Skeletal muscle satellite cell (primary cell): ENCODE data around the gene STYXL1.

Experiments used
- H3K27me3 ChIP-seq: 2 replicates; pipeline ENCODE4 v1.7.0; 2013; ENCODE audit warnings: low read length; ENCODE audit not compliant: control insufficient read depth, insufficient read depth
- H3K36me3 ChIP-seq: 2 replicates; pipeline ENCODE4 v1.7.0; 2013; ENCODE audit warnings: mild to moderate bottlenecking, control low read depth, low read length; ENCODE audit not compliant: insufficient read depth
- H3K4me1 ChIP-seq: 2 replicates; pipeline ENCODE4 v1.7.0; 2013; ENCODE audit warnings: low read length; ENCODE audit not compliant: control insufficient read depth, insufficient read depth
- H3K4me2 ChIP-seq: 2 replicates; pipeline ENCODE4 v1.7.0; 2013; ENCODE audit warnings: mild to moderate bottlenecking, low read length
- H3K4me3 ChIP-seq: 2 replicates; pipeline ENCODE4 v1.7.0; 2013; ENCODE audit warnings: low read length
- H3K9ac ChIP-seq: 2 replicates; pipeline ENCODE4 v1.7.0; 2013; ENCODE audit warnings: mild to moderate bottlenecking, low read depth, low read length, moderate library complexity
- H3K9me3 ChIP-seq: replicated peaks from 2 replicates; pipeline ENCODE4 v1.7.0; 2013; ENCODE audit warnings: mild to moderate bottlenecking, control low read depth, low read length

Gene STYXL1

GRCh38 chr7:75968012-75968411 lies 79.8 kb downstream of the STYXL1 start:
- Histone ChIP-seq H3K36me3 (peaks cover 4% of the 10 kb centered on the region), H3K9ac (no peak overlapping the region), H3K4me2 (no peak overlapping the region), H3K27me3 (no peaks in the 10 kb centered on the region), H3K4me1 (peaks cover 33% of the 10 kb centered on the region), H3K9me3 (no peaks in the 10 kb centered on the region), H3K4me3 (no peak overlapping the region)

GRCh38 chr7:75967487-75967997 lies 80.3 kb downstream of the STYXL1 start:
- Histone ChIP-seq H3K4me2 (no peak overlapping the region), H3K4me3 (no peak overlapping the region), H3K27me3 (no peaks in the 10 kb centered on the region), H3K36me3 (peaks cover 4% of the 10 kb centered on the region), H3K9ac (no peak overlapping the region), H3K4me1 (peaks cover 37% of the 10 kb centered on the region), H3K9me3 (no peaks in the 10 kb centered on the region)

- Histone ChIP-seq H3K4me1 (peaks cover 42% of the 10 kb centered on the region), H3K4me2 (peak overlapping the region; percentile 79), H3K36me3 (peaks cover 4% of the 10 kb centered on the region), H3K27me3 (no peaks in the 10 kb centered on the region), H3K9me3 (no peaks in the 10 kb centered on the region), H3K9ac (no peak overlapping the region), H3K4me3 (no peak overlapping the region)
Measured at GRCh38 chr7:75967055-75967454, 80.7 kb downstream of the STYXL1 start.

GRCh38 chr7:75966190-75966961 lies 81.4 kb downstream of the STYXL1 start:
- H3K4me1 ChIP-seq: peaks cover 43% of the 10 kb centered on the region
- H3K9ac ChIP-seq: peak overlapping the region; percentile 53
- no peaks in the 10 kb centered on the region for H3K9me3 ChIP-seq
- H3K27me3 ChIP-seq: no peaks in the 10 kb centered on the region
- H3K4me2 ChIP-seq: peak overlapping the region; percentile 79
- peak overlapping the region; percentile 53 for H3K4me3 ChIP-seq
- H3K36me3 ChIP-seq: peaks cover 4% of the 10 kb centered on the region

- peak overlapping the region; percentile 79 for H3K4me2 ChIP-seq
- H3K27me3 ChIP-seq: no peaks in the 10 kb centered on the region
- peaks cover 4% of the 10 kb centered on the region for H3K36me3 ChIP-seq
- H3K4me1 ChIP-seq: peaks cover 43% of the 10 kb centered on the region
- no peak overlapping the region for H3K9ac ChIP-seq
- peak overlapping the region; percentile 3 for H3K4me3 ChIP-seq
- no peaks in the 10 kb centered on the region for H3K9me3 ChIP-seq
Measured at GRCh38 chr7:75965617-75966016, 82.2 kb downstream of the STYXL1 start.

- peak overlapping the region; percentile 22 for H3K4me2 ChIP-seq
- H3K4me1 ChIP-seq: peaks cover 38% of the 10 kb centered on the region
- H3K4me3 ChIP-seq: no peak overlapping the region
- no peaks in the 10 kb centered on the region for H3K9me3 ChIP-seq
- peak overlapping the region; percentile 22 for H3K9ac ChIP-seq
- H3K27me3 ChIP-seq: no peaks in the 10 kb centered on the region
- peaks cover 4% of the 10 kb centered on the region for H3K36me3 ChIP-seq
Measured at GRCh38 chr7:75963381-75963995, 84.3 kb downstream of the STYXL1 start.

GRCh38 chr7:75962607-75963380 lies 85.0 kb downstream of the STYXL1 start:
- Histone ChIP-seq H3K9me3 (no peaks in the 10 kb centered on the region), H3K4me3 (no peak overlapping the region), H3K4me1 (peaks cover 38% of the 10 kb centered on the region), H3K36me3 (peaks cover 3% of the 10 kb centered on the region), H3K9ac (peak overlapping the region; percentile 22), H3K27me3 (no peaks in the 10 kb centered on the region), H3K4me2 (peak overlapping the region; percentile 22)

- H3K4me3 ChIP-seq: no peak overlapping the region
- peaks cover 7% of the 10 kb centered on the region for H3K36me3 ChIP-seq
- H3K4me1 ChIP-seq: peaks cover 26% of the 10 kb centered on the region
- H3K9ac ChIP-seq: no peak overlapping the region
- no peak overlapping the region for H3K4me2 ChIP-seq
- no peaks in the 10 kb centered on the region for H3K9me3 ChIP-seq
- H3K27me3 ChIP-seq: no peaks in the 10 kb centered on the region
Measured at GRCh38 chr7:75961218-75961617, 86.6 kb downstream of the STYXL1 start.

GRCh38 chr7:75960372-75960771 lies 87.4 kb downstream of the STYXL1 start:
- Histone ChIP-seq H3K4me3 (no peak overlapping the region), H3K4me1 (peaks cover 17% of the 10 kb centered on the region), H3K9ac (no peak overlapping the region), H3K4me2 (no peak overlapping the region), H3K9me3 (no peaks in the 10 kb centered on the region), H3K36me3 (peaks cover 13% of the 10 kb centered on the region), H3K27me3 (no peaks in the 10 kb centered on the region)

- Histone ChIP-seq H3K4me1 (peaks cover 17% of the 10 kb centered on the region), H3K36me3 (peaks cover 21% of the 10 kb centered on the region), H3K9me3 (no peaks in the 10 kb centered on the region), H3K4me3 (no peak overlapping the region), H3K9ac (no peak overlapping the region), H3K27me3 (no peaks in the 10 kb centered on the region), H3K4me2 (no peak overlapping the region)
Measured at GRCh38 chr7:75958802-75959543, 88.8 kb downstream of the STYXL1 start.
